Activated CD4-positive, alpha-beta T cell treated with anti-CD3 and anti-CD28 coated beads, Interleukin-2, amount 50 U/mL, for 48 hours (primary cell): ENCODE measurements around the gene WDR75.
"Not testable (repeated sequence)": the region's sequence is repeated elsewhere in the genome, so short reads cannot be mapped to it uniquely, and the experiment has no call there.

Experiments
- DNase-seq, 2 experiments: peaks; one replicate each; pipeline ENCODE4 v3.0.0-alpha.2; 2020

Gene WDR75

GRCh38 chr2:189440947-189441708, at the start of gene WDR75:
Gene WDR75 (plus strand): TSS chr2:189441474. CDS start chr2:189441493, 19 bp downstream.
- peak; percentile 93 to 96 for DNase-seq

- no peak for DNase-seq
Measured at GRCh38 chr2:189393440-189394111, 47.7 kb upstream of the WDR75 start.

GRCh38 chr2:189394525-189394924, 46.7 kb upstream of the WDR75 start:
- no peak for DNase-seq

GRCh38 chr2:189402932-189403331, 38.3 kb upstream of the WDR75 start:
- DNase-seq: no peak

- DNase-seq: no peak
Measured at GRCh38 chr2:189406586-189407233, 34.6 kb upstream of the WDR75 start.

GRCh38 chr2:189407281-189408209, 33.7 kb upstream of the WDR75 start:
- DNase-seq: no peak

- no peak for DNase-seq
Measured at GRCh38 chr2:189408294-189408693, 33.0 kb upstream of the WDR75 start.

- DNase-seq: no peak
Measured at GRCh38 chr2:189409131-189409530, 32.1 kb upstream of the WDR75 start.

GRCh38 chr2:189409647-189410046, 31.6 kb upstream of the WDR75 start:
- DNase-seq: no peak

GRCh38 chr2:189411860-189412259, 29.4 kb upstream of the WDR75 start:
- no peak for DNase-seq

GRCh38 chr2:189412330-189412953, 28.8 kb upstream of the WDR75 start:
- DNase-seq: peak; percentile 19 to 41

- DNase-seq: no peak
Measured at GRCh38 chr2:189413249-189413648, 28.0 kb upstream of the WDR75 start.

- no peak for DNase-seq
Measured at GRCh38 chr2:189421644-189422043, 19.6 kb upstream of the WDR75 start.

GRCh38 chr2:189424961-189425360, 16.3 kb upstream of the WDR75 start:
- DNase-seq: no peak

- no peak for DNase-seq
Measured at GRCh38 chr2:189425676-189426075, 15.6 kb upstream of the WDR75 start.

GRCh38 chr2:189426886-189427285, 14.4 kb upstream of the WDR75 start:
- DNase-seq: no peak

- no peak for DNase-seq
Measured at GRCh38 chr2:189427872-189428271, 13.4 kb upstream of the WDR75 start.

- not testable (repeated sequence) for DNase-seq
Measured at GRCh38 chr2:189430448-189430847, 10.8 kb upstream of the WDR75 start.

GRCh38 chr2:189435803-189436202, 5.5 kb upstream of the WDR75 start:
- DNase-seq: not testable (repeated sequence)

- DNase-seq: no peak
Measured at GRCh38 chr2:189437926-189438325, 3.3 kb upstream of the WDR75 start.

- DNase-seq: no peak
Measured at GRCh38 chr2:189439342-189439741, 1.9 kb upstream of the WDR75 start.

- DNase-seq: no peak
Measured at GRCh38 chr2:189440644-189440946, 679 bp upstream of the WDR75 start.

- no peak for DNase-seq
Measured at GRCh38 chr2:189441709-189442074, 418 bp downstream of the WDR75 start.
